IPS DF 6.9 (cell line): ENCODE results near the gene EEPD1.

Experiments
- DNase-seq: peaks from one replicate; pipeline ENCODE4 v3.0.0-alpha.2; 2013; ENCODE audit warnings: low read depth, low spot score
- H3K27ac ChIP-seq: one replicate; pipeline ENCODE4 v1.5.1; 2013; ENCODE audit warnings: low read length, control low read depth
- H3K27me3 ChIP-seq: 2 replicates; pipeline ENCODE4 v1.6.1; 2013; ENCODE audit warnings: mild to moderate bottlenecking, low read length; ENCODE audit not compliant: control insufficient read depth, insufficient read depth
- H3K36me3 ChIP-seq: 2 replicates; pipeline ENCODE4 v1.6.1; 2013; ENCODE audit warnings: low read length; ENCODE audit not compliant: control insufficient read depth, insufficient read depth
- H3K4me1 ChIP-seq: 2 replicates; pipeline ENCODE4 v1.6.1; 2013; ENCODE audit warnings: low read length; ENCODE audit not compliant: control insufficient read depth, insufficient read depth
- H3K4me3 ChIP-seq: 2 replicates; pipeline ENCODE4 v1.5.1; 2013; ENCODE audit warnings: mild to moderate bottlenecking, low read length
- H3K9me3 ChIP-seq: 2 replicates; pipeline ENCODE4 v1.6.1; 2013; ENCODE audit warnings: low read length, inconsistent platforms; ENCODE audit not compliant: control insufficient read depth, insufficient read depth
- WGBS: extraction: QIAGEN DNeasy Blood & Tissue Kit; methylation state at CpG from one replicate; pipeline ENCODE4 v1.1.7; 2013; ENCODE audit warnings: mixed read lengths, missing lambda C conversion rate; ENCODE audit not compliant: insufficient read length, insufficient coverage; 5-methylcytosine and 5-hydroxymethylcytosine counted together

Gene EEPD1

GRCh38 chr7:36192053-36192824, 39.2 kb downstream of the EEPD1 start:
- no peaks in the 10 kb centered on the region for H3K27me3 ChIP-seq
- no peaks in the 10 kb centered on the region for H3K4me1 ChIP-seq
- no peaks in the 10 kb centered on the region for H3K36me3 ChIP-seq
- no peak overlapping the region for H3K4me3 ChIP-seq
- no CpG with 5 or more reads among the region's 11 CpGs for WGBS
- H3K27ac ChIP-seq: no peak overlapping the region
- no peaks in the 10 kb centered on the region for H3K9me3 ChIP-seq
- no peak for DNase-seq

GRCh38 chr7:36192877-36193276, 39.8 kb downstream of the EEPD1 start:
- Histone ChIP-seq H3K4me3 (no peak overlapping the region), H3K27me3 (no peaks in the 10 kb centered on the region), H3K4me1 (no peaks in the 10 kb centered on the region), H3K36me3 (no peaks in the 10 kb centered on the region), H3K27ac (no peak overlapping the region), H3K9me3 (no peaks in the 10 kb centered on the region)
- DNase-seq: no peak
- WGBS: no CpG with 5 or more reads among the region's 7 CpGs

- H3K4me3 ChIP-seq: no peak overlapping the region
- no peaks in the 10 kb centered on the region for H3K9me3 ChIP-seq
- H3K4me1 ChIP-seq: no peaks in the 10 kb centered on the region
- no peaks in the 10 kb centered on the region for H3K27me3 ChIP-seq
- no peaks in the 10 kb centered on the region for H3K36me3 ChIP-seq
- no peak for DNase-seq
- WGBS: no CpG with 5 or more reads among the region's 4 CpGs
- H3K27ac ChIP-seq: no peak overlapping the region
These were observed 45.8 kb downstream of the EEPD1 start for GRCh38 chr7:36198854-36199266.

DNA sequence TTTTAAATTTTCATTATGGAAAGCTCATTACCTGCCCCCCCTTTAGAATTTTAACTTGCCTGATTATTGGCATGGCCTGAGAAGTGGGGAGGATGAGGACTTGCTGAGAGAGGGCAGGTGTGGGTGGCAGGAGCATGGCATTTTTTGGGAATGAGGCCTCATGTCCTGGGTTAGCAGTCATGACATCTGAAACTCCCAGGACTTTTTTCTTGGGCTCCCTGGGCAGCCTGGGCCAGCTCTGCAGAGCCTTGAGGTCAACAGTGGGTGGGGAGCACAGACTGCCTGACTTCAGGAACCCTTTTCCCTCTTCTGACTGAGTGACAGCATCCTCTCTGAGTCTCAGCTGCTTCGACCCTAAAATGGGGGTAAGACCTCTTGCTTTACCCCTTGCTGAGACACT, 46.3 kb downstream of the EEPD1 start:
- no peaks in the 10 kb centered on the region for H3K4me1 ChIP-seq
- no peaks in the 10 kb centered on the region for H3K36me3 ChIP-seq
- no peaks in the 10 kb centered on the region for H3K27me3 ChIP-seq
- H3K4me3 ChIP-seq: no peak overlapping the region
- H3K27ac ChIP-seq: no peak overlapping the region
- DNase-seq: no peak
- WGBS: no CpG with 5 or more reads among the region's 1 CpG
- no peaks in the 10 kb centered on the region for H3K9me3 ChIP-seq

DNA sequence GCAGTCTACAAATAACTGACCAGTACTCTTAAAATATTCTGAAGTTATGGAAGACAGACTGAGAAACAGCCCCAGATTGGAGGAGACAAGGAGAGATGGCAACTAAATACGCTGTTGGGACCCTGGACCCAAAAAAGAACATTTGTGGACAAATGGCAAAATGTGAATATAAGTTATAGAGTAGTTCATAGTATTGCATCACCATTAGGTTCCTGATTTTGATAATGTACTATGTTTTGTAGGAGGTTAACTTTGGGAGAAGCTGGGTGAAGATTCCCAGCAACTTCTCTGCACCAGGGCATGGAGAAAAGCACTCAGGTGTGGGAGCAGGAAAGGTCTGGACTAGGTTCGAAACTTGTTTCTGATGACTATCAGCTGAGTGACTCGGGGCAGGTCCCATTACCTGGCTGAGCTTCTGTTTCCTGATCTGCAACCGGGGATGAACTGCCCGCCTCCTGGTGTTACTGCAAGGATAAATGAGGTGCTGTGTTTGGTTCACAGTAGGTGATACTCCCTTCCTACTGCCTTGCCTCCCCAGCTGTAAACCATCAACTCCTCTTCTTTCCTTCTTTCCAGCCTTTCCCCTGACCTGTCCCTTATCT, 48.2 kb downstream of the EEPD1 start:
- H3K4me3 ChIP-seq: no peak overlapping the region
- no peaks in the 10 kb centered on the region for H3K4me1 ChIP-seq
- no peak for DNase-seq
- no peaks in the 10 kb centered on the region for H3K27me3 ChIP-seq
- no CpG with 5 or more reads among the region's 5 CpGs for WGBS
- no peak overlapping the region for H3K27ac ChIP-seq
- no peaks in the 10 kb centered on the region for H3K36me3 ChIP-seq
- no peaks in the 10 kb centered on the region for H3K9me3 ChIP-seq

DNA sequence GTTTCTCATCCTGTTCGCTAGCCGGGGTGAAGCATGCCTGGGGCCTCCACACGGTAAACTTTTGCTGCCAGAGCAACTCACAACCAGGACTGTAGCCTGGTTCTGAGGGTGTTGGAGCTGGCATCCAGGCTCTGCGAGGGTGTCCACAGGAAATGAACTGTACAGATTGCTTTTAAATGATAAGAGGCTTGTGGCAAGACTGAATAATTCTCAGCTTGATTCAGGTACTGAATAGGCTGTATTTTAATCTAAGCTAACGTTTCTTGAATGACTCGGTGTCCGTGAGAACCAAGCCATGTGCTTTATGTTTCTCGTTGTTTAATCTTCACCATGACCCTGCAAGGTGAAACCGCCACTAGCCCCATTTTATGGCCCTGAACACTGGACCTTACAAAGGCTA, 49.3 kb downstream of the EEPD1 start:
- Histone ChIP-seq H3K27ac (no peak overlapping the region), H3K4me3 (no peak overlapping the region), H3K27me3 (no peaks in the 10 kb centered on the region), H3K9me3 (no peaks in the 10 kb centered on the region), H3K36me3 (no peaks in the 10 kb centered on the region), H3K4me1 (no peaks in the 10 kb centered on the region)
- no peak for DNase-seq
- WGBS: no CpG with 5 or more reads among the region's 9 CpGs

DNA sequence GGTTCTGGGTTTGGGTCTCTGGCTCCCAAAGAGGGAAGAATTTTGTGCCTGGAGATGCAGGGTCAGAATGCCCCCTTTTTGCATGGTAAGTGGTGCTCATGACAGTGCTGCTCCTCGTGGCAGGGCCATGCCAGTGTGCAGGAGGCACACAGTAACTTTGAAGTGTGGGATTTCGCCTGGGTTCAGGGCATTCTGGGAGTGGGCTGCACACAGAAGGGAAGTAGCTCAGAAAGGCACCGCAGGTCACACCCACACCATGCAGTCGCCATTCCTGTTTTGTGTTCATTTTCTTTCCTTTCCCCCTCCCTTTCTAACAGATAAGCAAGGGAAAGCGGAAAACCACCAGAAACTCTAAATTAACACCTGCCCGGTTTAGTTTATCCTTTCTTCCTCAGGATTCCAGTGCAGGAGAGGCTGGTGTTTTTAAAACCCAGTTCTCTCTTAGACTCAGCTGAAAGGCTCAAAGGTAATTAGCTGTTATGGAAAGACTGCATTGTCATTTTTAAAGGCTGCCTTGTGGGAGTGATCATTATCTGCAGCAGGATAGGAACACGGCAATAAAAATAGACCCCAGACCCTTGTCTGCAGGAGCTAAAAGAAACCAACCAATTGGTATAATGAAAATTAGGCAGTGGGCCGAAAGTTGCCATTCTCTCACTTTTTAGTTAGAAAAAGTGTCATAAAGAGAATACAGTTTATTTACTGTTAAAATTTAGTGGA, 50.2 kb downstream of the EEPD1 start:
- H3K27me3 ChIP-seq: no peaks in the 10 kb centered on the region
- no CpG with 5 or more reads among the region's 8 CpGs for WGBS
- DNase-seq: no peak
- H3K4me1 ChIP-seq: no peaks in the 10 kb centered on the region
- no peaks in the 10 kb centered on the region for H3K9me3 ChIP-seq
- H3K27ac ChIP-seq: no peak overlapping the region
- no peaks in the 10 kb centered on the region for H3K36me3 ChIP-seq
- H3K4me3 ChIP-seq: no peak overlapping the region

DNA sequence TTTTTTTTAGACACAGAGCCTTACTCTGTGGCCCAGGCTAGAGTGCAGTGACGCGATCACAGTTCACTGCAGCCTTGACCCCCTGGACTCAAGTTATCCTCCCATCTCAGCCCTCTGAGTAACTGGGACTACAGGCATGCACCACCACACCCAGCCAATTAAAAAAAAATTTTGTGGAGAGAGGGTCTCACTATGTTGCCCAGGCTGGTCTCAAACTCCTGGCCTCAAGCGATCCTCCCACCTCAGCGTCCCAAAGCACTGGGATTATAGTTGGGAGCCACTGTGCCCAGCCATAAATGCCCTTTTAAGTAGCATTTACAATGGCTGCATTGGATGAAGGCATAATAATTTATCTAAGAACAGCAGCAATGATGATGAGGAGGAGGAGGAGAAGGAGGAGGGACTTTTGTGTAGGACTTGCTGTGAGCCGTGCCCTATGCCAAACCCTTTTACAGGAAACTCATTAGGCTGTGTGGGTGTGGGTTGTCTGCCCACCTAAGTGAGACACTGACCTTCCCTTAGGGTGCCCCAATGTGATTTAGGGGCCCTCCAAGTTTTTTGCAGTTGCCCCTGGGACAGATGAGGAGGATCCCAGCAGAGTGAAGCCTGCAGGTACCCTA, 51.1 kb downstream of the EEPD1 start:
- Histone ChIP-seq H3K4me3 (no peak overlapping the region), H3K27ac (no peak overlapping the region), H3K27me3 (no peaks in the 10 kb centered on the region), H3K36me3 (no peaks in the 10 kb centered on the region), H3K4me1 (no peaks in the 10 kb centered on the region), H3K9me3 (no peaks in the 10 kb centered on the region)
- WGBS: no CpG with 5 or more reads among the region's 5 CpGs
- DNase-seq: no peak

DNA sequence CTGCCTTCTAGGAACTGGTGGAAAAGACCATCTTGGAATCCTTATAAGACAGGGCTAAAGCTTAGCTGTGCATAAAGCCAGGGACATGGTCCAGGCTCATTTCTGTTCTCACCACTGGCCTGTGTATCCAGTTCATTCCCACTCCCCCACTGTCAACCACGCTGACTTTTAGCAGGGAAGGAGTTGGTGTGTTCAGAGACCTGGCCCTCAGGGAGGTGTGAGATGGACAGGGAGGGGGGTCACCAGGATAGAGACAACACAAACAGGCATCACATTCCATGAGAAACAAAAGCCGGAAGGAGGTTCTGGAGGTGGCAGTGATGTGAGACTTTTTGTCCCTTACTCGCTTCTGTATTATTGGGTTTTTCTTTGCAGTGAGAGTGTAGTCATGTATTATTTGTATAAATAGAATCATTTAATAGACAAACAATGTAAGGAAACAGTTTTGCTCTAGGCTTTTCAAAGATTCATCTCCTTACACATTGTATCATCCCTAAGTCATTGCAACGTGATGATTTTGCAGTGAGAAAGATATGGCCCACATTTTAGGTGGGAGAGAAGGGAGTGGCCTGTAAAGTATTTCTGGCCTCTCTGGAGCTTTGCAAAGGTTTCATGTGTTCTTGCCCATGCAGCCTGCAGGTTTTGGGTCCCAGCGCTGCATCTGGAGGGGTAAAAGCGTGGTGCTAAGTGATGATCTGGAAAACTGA, 52.0 kb downstream of the EEPD1 start:
- Histone ChIP-seq H3K4me1 (no peaks in the 10 kb centered on the region), H3K4me3 (no peak overlapping the region), H3K27ac (no peak overlapping the region), H3K9me3 (no peaks in the 10 kb centered on the region), H3K36me3 (no peaks in the 10 kb centered on the region), H3K27me3 (no peaks in the 10 kb centered on the region)
- WGBS: no CpG with 5 or more reads among the region's 6 CpGs
- DNase-seq: no peak

DNA sequence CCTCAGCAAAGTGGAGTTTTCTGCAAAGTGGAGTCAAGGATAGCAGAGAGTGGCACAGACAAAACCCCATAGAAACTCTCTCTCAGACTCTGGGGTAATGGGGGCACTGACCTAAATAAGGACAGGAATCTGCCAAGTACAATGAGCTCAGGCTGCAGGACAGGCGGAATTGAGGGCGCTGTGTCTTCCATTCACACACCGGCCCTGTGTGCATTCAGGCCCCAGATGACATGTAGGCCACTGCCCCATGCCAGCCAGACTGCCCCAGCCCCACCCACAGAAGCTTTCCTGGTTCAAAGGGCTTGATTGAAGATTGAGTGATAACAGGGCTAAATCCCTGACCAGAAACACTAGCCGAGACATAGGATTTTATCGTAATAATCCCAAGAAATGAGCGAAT, 52.7 kb downstream of the EEPD1 start:
- H3K4me3 ChIP-seq: no peak overlapping the region
- no peak overlapping the region for H3K27ac ChIP-seq
- no CpG with 5 or more reads among the region's 6 CpGs for WGBS
- no peaks in the 10 kb centered on the region for H3K9me3 ChIP-seq
- no peaks in the 10 kb centered on the region for H3K27me3 ChIP-seq
- H3K4me1 ChIP-seq: no peaks in the 10 kb centered on the region
- DNase-seq: no peak
- no peaks in the 10 kb centered on the region for H3K36me3 ChIP-seq
